Heart left ventricle (tissue), 13 donors: ENCODE data around the gene DDX59.

Source experiments
- POLR2A ChIP-seq, 2 donors: fragments of 450-650 bp; IDR thresholded peaks; one replicate each; pipeline ENCODE4 v1.6.1; 2017; ENCODE audit warnings: antibody characterized with exemption in 2 of 2, mild to moderate bottlenecking in 2 of 2, moderate library complexity in 2 of 2
- TF ChIP-seq, protein P1 (sequence below), 12 donors: fragments of 200-600 bp; sonication (generic) in 4 of 12; IDR thresholded peaks; one replicate each; pipeline versions ENCODE4 v1.5.0 to v1.8.0; 2018 to 2022; ENCODE audit warnings: antibody characterized with exemption in 12 of 12, mild to moderate bottlenecking in 5 of 12
- donor health status: ischemic (EF 13 %, LVEDD 7.1; RV severe dilation, severe dysfunction).
- donor health status: DM: no; HTN: yes; CAD: no.
- donor health status: DM: no; HTN: no; CAD: no.
- donor health status: ischemic (EF 25% LVEDD 6.9; RV normal size, moderate dysfunction).
- donor health status: ischemic (EF 25% LVEDD 5.7; RV mildly dilated, moderate dysfunction).
- donor health status: ischemic (EF 35%, LVEDD 5.7; RV mildly dilated, moderate dysfunction).
- donor health status: nonischemic (EF 11% LVEDD 7.7; RV severe dilation, severe dysfunction).
- donor health status: DM: yes; HTN: yes; CAD: no.
- donor health status: PGD.
- donor health status: ischemic (EF 29% LVEDD 5.4; RV normal size, mild dysfunction).
- donor health status: nonischemic (EF 23%, LVEDD 6.1; RV moderate dilation, normal function).

DNA sequence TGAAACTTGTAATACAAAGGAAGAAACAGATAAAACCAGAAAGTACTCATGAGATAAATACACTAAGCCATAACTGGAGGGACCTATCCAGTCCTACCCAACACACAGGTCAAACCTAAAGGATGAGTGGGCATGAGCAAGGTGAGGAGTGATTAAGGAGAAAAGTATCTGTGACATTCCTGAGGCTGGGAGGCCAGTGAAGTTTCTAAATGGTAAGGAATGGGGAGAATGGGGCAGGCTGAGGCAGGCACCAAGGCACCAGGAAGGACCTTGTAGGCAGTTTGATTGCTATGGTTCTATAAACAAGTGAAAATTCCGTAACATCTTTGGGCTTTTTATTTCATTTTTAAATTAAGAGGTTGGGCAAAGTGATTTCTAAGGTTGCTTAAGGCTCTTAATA is 10.4 kb downstream of the DDX59 start:
- TF ChIP-seq POLR2A (IDR thresholded peaks at IDR 0.05), result no peak
- TF ChIP-seq, protein P1, sequence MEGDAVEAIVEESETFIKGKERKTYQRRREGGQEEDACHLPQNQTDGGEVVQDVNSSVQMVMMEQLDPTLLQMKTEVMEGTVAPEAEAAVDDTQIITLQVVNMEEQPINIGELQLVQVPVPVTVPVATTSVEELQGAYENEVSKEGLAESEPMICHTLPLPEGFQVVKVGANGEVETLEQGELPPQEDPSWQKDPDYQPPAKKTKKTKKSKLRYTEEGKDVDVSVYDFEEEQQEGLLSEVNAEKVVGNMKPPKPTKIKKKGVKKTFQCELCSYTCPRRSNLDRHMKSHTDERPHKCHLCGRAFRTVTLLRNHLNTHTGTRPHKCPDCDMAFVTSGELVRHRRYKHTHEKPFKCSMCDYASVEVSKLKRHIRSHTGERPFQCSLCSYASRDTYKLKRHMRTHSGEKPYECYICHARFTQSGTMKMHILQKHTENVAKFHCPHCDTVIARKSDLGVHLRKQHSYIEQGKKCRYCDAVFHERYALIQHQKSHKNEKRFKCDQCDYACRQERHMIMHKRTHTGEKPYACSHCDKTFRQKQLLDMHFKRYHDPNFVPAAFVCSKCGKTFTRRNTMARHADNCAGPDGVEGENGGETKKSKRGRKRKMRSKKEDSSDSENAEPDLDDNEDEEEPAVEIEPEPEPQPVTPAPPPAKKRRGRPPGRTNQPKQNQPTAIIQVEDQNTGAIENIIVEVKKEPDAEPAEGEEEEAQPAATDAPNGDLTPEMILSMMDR (IDR thresholded peaks at IDR 0.05), result no peak
